Endothelial cell of umbilical vein (primary cell): ENCODE measurements around the gene PRKD2.

ENCODE experiments used
- CTCF ChIP-seq, 2 donors: IDR thresholded peaks; 1 replicate in 1 of 2; 2 replicates in 1 of 2; pipeline ENCODE4 v1.5.1; 2011; ENCODE audit warnings: low read length in 2 of 2, mild to moderate bottlenecking in 2 of 2, moderate library complexity in 2 of 2, control low read depth in 1 of 2, inconsistent platforms in 1 of 2, low read depth in 1 of 2; ENCODE audit not compliant: insufficient read depth in 1 of 2; ENCODE audit errors: extremely low read depth in 1 of 2
- EZH2 ChIP-seq: IDR thresholded peaks from 2 replicates; pipeline ENCODE4 v1.6.1; 2012; ENCODE audit warnings: borderline replicate concordance, low read depth, mild to moderate bottlenecking, moderate library complexity, low read length, inconsistent platforms; ENCODE audit not compliant: severe bottlenecking
- GATA2 ChIP-seq: IDR thresholded peaks from 2 replicates; pipeline ENCODE4 v1.7.0; 2011; ENCODE audit warnings: low read depth, mild to moderate bottlenecking, moderate library complexity, mixed read lengths, low read length; ENCODE audit not compliant: insufficient read length, insufficient read depth
- JUN ChIP-seq: IDR thresholded peaks from 2 replicates; pipeline ENCODE4 v1.6.1; 2011; ENCODE audit warnings: borderline replicate concordance, low read depth; ENCODE audit not compliant: insufficient read length, insufficient read depth
- POLR2A ChIP-seq: IDR thresholded peaks from 2 replicates; pipeline ENCODE4 v1.6.1; 2012; ENCODE audit warnings: low read depth, mild to moderate bottlenecking, control low read depth, low read length
- POLR2AphosphoS5 ChIP-seq: IDR thresholded peaks from 2 replicates; pipeline ENCODE4 v1.6.1; 2012; ENCODE audit warnings: low read depth, mild to moderate bottlenecking, control low read depth, low read length, moderate library complexity; ENCODE audit not compliant: insufficient read depth
- TF ChIP-seq, protein P1 (sequence below): IDR thresholded peaks from 2 replicates; pipeline ENCODE4 v1.6.1; 2011; ENCODE audit not compliant: insufficient read depth, insufficient read length

- TF ChIP-seq POLR2A (no peak), CTCF (IDR thresholded peaks at IDR 0.05; ENCODE audit: extremely low read depth in 1 of 2, insufficient read depth in 1 of 2, low read depth in 1 of 2, low read length in 2 of 2) (no peak), POLR2AphosphoS5 (no peak), EZH2 (no peak), GATA2 (no peak), JUN (no peak)
- TF ChIP-seq, protein P1, sequence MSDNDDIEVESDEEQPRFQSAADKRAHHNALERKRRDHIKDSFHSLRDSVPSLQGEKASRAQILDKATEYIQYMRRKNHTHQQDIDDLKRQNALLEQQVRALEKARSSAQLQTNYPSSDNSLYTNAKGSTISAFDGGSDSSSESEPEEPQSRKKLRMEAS = no peak
Measured at GRCh38 chr19:46720503-46721239, 3.8 kb upstream of the PRKD2 start.
